Breast epithelium (tissue), 3 donors: ENCODE data around the gene TRIM26.

Source experiments
- CTCF ChIP-seq, 3 donors: fragments of 450-650 bp; IDR thresholded peaks; one replicate each; pipeline ENCODE4 v1.5.1; 2016 to 2017; ENCODE audit warnings: antibody characterized with exemption in 3 of 3, mild to moderate bottlenecking in 3 of 3, moderate library complexity in 3 of 3
- POLR2A ChIP-seq: fragments of 450-650 bp; IDR thresholded peaks from one replicate; pipeline ENCODE4 v1.6.1; 2016; ENCODE audit warnings: antibody characterized with exemption, mild to moderate bottlenecking, moderate library complexity

- no peak for TF ChIP-seq POLR2A
- TF ChIP-seq CTCF (IDR thresholded peaks at IDR 0.05), result no peak
Observed at GRCh38 chr6:30163918-30164654, 49.1 kb downstream of the TRIM26 start.
